T-helper 17 cell (primary cell): ENCODE results near the gene PSPN. TPM values are rescaled to one million over a fixed set of nuclear protein-coding genes. Genes with fewer than 3 reads are reported as not detected.
"Not testable (repeated sequence)": the region's sequence is repeated elsewhere in the genome, so short reads cannot be mapped to it uniquely, and the experiment has no call there.

Experiments
- ATAC-seq: fragments of 150-1000 bp; cut with Tn5 transposase; 2 replicates; pipeline ENCODE4 v1.10.0; 2021; ENCODE audit warnings: mild to moderate bottlenecking, moderate library complexity
- DNase-seq, 3 donors: peaks; one replicate each; pipeline versions ENCODE4 v3.0.0 to v3.0.0-alpha.2; 2020 to 2021
- H3K9me3 ChIP-seq: one replicate; pipeline ENCODE4 v1.7.0; 2013; ENCODE audit warnings: low read length, mild to moderate bottlenecking; ENCODE audit not compliant: control insufficient read depth, poor library complexity, severe bottlenecking
- H3K27ac Mint-ChIP-seq: one replicate; pipeline ENCODE4 v1.8.0; 2022; ENCODE audit warnings: mild to moderate bottlenecking, moderate library complexity, mixed read lengths
- H3K27me3 Mint-ChIP-seq: one replicate; pipeline ENCODE4 v1.8.0; 2022; ENCODE audit warnings: mixed read lengths
- H3K36me3 Mint-ChIP-seq: one replicate; pipeline ENCODE4 v1.8.0; 2022; ENCODE audit warnings: low read depth, mixed read lengths
- H3K4me1 Mint-ChIP-seq: one replicate; pipeline ENCODE4 v1.8.0; 2022; ENCODE audit warnings: mild to moderate bottlenecking, mixed read lengths
- H3K4me3 Mint-ChIP-seq: one replicate; pipeline ENCODE4 v1.8.0; 2022; ENCODE audit warnings: mild to moderate bottlenecking, moderate library complexity, mixed read lengths
- total RNA-seq, 4 donors: library from RNA in 2 of 4; stranded (reverse) in 2 of 4; gene quantifications; one replicate each; pipeline ENCODE4 v1.2.3 and lab custom pipeline; 2022 to 2026

Gene PSPN
- total RNA-seq, 2 donors from 2014 or later, result 1.3 to 1.5 TPM

- no peak overlapping the region for H3K27ac Mint-ChIP-seq
- no peak for DNase-seq
- no peaks in the 10 kb centered on the region for H3K9me3 ChIP-seq
- H3K36me3 Mint-ChIP-seq, result peaks cover 2% of the 10 kb centered on the region
- no peak overlapping the region for H3K4me3 Mint-ChIP-seq
- no peaks in the 10 kb centered on the region for H3K4me1 Mint-ChIP-seq
- no peaks in the 10 kb centered on the region for H3K27me3 Mint-ChIP-seq
- no peak for ATAC-seq
Measured at GRCh38 chr19:6413721-6414643, 38.2 kb upstream of the PSPN start.

- Mint-ChIP-seq H3K27me3 (no peaks in the 10 kb centered on the region), H3K4me3 (no peak overlapping the region), H3K4me1 (no peaks in the 10 kb centered on the region), H3K27ac (no peak overlapping the region), H3K36me3 (peaks cover 2% of the 10 kb centered on the region)
- H3K9me3 ChIP-seq, result no peaks in the 10 kb centered on the region
- DNase-seq (no peak), ATAC-seq (no peak)
Measured at GRCh38 chr19:6413291-6413690, 37.6 kb upstream of the PSPN start.

GRCh38 chr19:6412447-6413091, 36.8 kb upstream of the PSPN start:
- H3K4me3 Mint-ChIP-seq, result no peak overlapping the region
- no peaks in the 10 kb centered on the region for H3K9me3 ChIP-seq
- peaks cover 2% of the 10 kb centered on the region for H3K36me3 Mint-ChIP-seq
- no peaks in the 10 kb centered on the region for H3K4me1 Mint-ChIP-seq
- H3K27ac Mint-ChIP-seq, result peak overlapping the region; percentile 24
- peak in 1 of 3 donors; percentile 44 for DNase-seq
- peak; percentile 74 for ATAC-seq
- no peaks in the 10 kb centered on the region for H3K27me3 Mint-ChIP-seq

GRCh38 chr19:6412061-6412446, 36.3 kb upstream of the PSPN start:
- Mint-ChIP-seq H3K4me3 (no peak overlapping the region), H3K27ac (peak overlapping the region; percentile 24), H3K27me3 (no peaks in the 10 kb centered on the region), H3K4me1 (no peaks in the 10 kb centered on the region), H3K36me3 (peaks cover 2% of the 10 kb centered on the region)
- ATAC-seq, result peak; percentile 11
- no peaks in the 10 kb centered on the region for H3K9me3 ChIP-seq
- DNase-seq, result no peak

GRCh38 chr19:6409346-6409745, 33.6 kb upstream of the PSPN start:
- DNase-seq (no peak), ATAC-seq (no peak)
- H3K4me1 Mint-ChIP-seq, result no peaks in the 10 kb centered on the region
- no peaks in the 10 kb centered on the region for H3K36me3 Mint-ChIP-seq
- no peak overlapping the region for H3K4me3 Mint-ChIP-seq
- H3K9me3 ChIP-seq, result no peaks in the 10 kb centered on the region
- H3K27ac Mint-ChIP-seq, result no peak overlapping the region
- no peaks in the 10 kb centered on the region for H3K27me3 Mint-ChIP-seq

- no peak for DNase-seq
- Mint-ChIP-seq H3K27ac (peak overlapping the region; percentile 77), H3K27me3 (no peaks in the 10 kb centered on the region), H3K4me3 (no peak overlapping the region), H3K4me1 (peaks cover 2% of the 10 kb centered on the region), H3K36me3 (no peaks in the 10 kb centered on the region)
- no peaks in the 10 kb centered on the region for H3K9me3 ChIP-seq
- ATAC-seq, result no peak
Measured at GRCh38 chr19:6406401-6406800, 30.7 kb upstream of the PSPN start.

GRCh38 chr19:6402837-6403608, 27.3 kb upstream of the PSPN start:
- H3K9me3 ChIP-seq, result no peaks in the 10 kb centered on the region
- peaks cover 2% of the 10 kb centered on the region for H3K4me1 Mint-ChIP-seq
- no peak overlapping the region for H3K4me3 Mint-ChIP-seq
- ATAC-seq (no peak), DNase-seq (no peak)
- H3K27ac Mint-ChIP-seq, result no peak overlapping the region
- H3K27me3 Mint-ChIP-seq, result no peaks in the 10 kb centered on the region
- H3K36me3 Mint-ChIP-seq, result no peaks in the 10 kb centered on the region

- no peaks in the 10 kb centered on the region for H3K36me3 Mint-ChIP-seq
- no peak overlapping the region for H3K4me3 Mint-ChIP-seq
- no peak overlapping the region for H3K27ac Mint-ChIP-seq
- no peaks in the 10 kb centered on the region for H3K27me3 Mint-ChIP-seq
- no peaks in the 10 kb centered on the region for H3K9me3 ChIP-seq
- H3K4me1 Mint-ChIP-seq, result peaks cover 2% of the 10 kb centered on the region
- no peak for ATAC-seq
- DNase-seq, result no peak
Measured at GRCh38 chr19:6402058-6402457, 26.3 kb upstream of the PSPN start.

GRCh38 chr19:6400062-6400944, 24.6 kb upstream of the PSPN start:
- H3K27me3 Mint-ChIP-seq, ATAC-seq, H3K27ac Mint-ChIP-seq, H3K9me3 ChIP-seq, H3K36me3 Mint-ChIP-seq, H3K4me1 Mint-ChIP-seq, H3K4me3 Mint-ChIP-seq, DNase-seq: not testable (repeated sequence)

- no peak overlapping the region for H3K27ac Mint-ChIP-seq
- no peak overlapping the region for H3K4me3 Mint-ChIP-seq
- ATAC-seq (no peak), DNase-seq (no peak)
- no peaks in the 10 kb centered on the region for H3K36me3 Mint-ChIP-seq
- H3K4me1 Mint-ChIP-seq, result peaks cover 16% of the 10 kb centered on the region
- H3K27me3 Mint-ChIP-seq, result no peaks in the 10 kb centered on the region
- H3K9me3 ChIP-seq, result no peaks in the 10 kb centered on the region
Measured at GRCh38 chr19:6396305-6396704, 20.6 kb upstream of the PSPN start.

GRCh38 chr19:6394831-6395230, 19.1 kb upstream of the PSPN start:
- peak overlapping the region; percentile 65 for H3K4me3 Mint-ChIP-seq
- H3K4me1 Mint-ChIP-seq, result peaks cover 19% of the 10 kb centered on the region
- H3K27me3 Mint-ChIP-seq, result no peaks in the 10 kb centered on the region
- DNase-seq, result no peak
- H3K27ac Mint-ChIP-seq, result no peak overlapping the region
- ATAC-seq, result no peak
- no peaks in the 10 kb centered on the region for H3K36me3 Mint-ChIP-seq
- no peaks in the 10 kb centered on the region for H3K9me3 ChIP-seq

GRCh38 chr19:6393983-6394412, 18.3 kb upstream of the PSPN start:
- H3K27ac Mint-ChIP-seq, result peak overlapping the region; percentile 99
- peaks cover 19% of the 10 kb centered on the region for H3K4me1 Mint-ChIP-seq
- no peaks in the 10 kb centered on the region for H3K9me3 ChIP-seq
- ATAC-seq (no peak), DNase-seq (peak in 1 of 3 donors; percentile 49)
- H3K4me3 Mint-ChIP-seq, result peak overlapping the region; percentile 96
- no peaks in the 10 kb centered on the region for H3K36me3 Mint-ChIP-seq
- H3K27me3 Mint-ChIP-seq, result no peaks in the 10 kb centered on the region
